GM12878 (cell line): ENCODE results near the gene FCRLA. TPM values are rescaled to one million over a fixed set of nuclear protein-coding genes. Genes with fewer than 3 reads are reported as not detected.

Source experiments
- ATAC-seq: fragments of 200-7000 bp; cut with Tn5 transposase; 3 replicates; pipeline ENCODE4 v1.9.1; 2020; ENCODE audit warnings: mild to moderate bottlenecking, moderate library complexity
- BruUV-seq: library from RNA; stranded (reverse); fragments of 400-500 nt; replicated peaks from 2 replicates; lab custom pipeline; 2021; lab: Mats Ljungman, UMichigan
- CTCF ChIA-PET: fragments of 300-600 bp; sonication (Branson Sonifier 250); formaldehyde crosslinking; extraction: SDS; loops from one replicate; lab custom pipeline; 2021; ENCODE audit warnings: inconsistent platforms; lab: Yijun Ruan, JAX
- POLR2A ChIA-PET: fragments of 350-600 bp; formaldehyde crosslinking; extraction: SDS; loops from one replicate; lab custom pipeline; 2021; ENCODE audit warnings: inconsistent platforms; lab: Charles Lee
- RAD21 ChIA-PET: fragments of 300-600 bp; sonication (Branson Sonifier 250); formaldehyde crosslinking; loops from one replicate; lab custom pipeline; 2023; ENCODE audit warnings: antibody characterized with exemption; ENCODE audit not compliant: unreplicated experiment; lab: Charles Lee
- SMC1A ChIA-PET: fragments of 300-600 bp; sonication (Branson Sonifier 250); formaldehyde crosslinking; loops from one replicate; lab custom pipeline; 2023; ENCODE audit not compliant: unreplicated experiment, uncharacterized antibody; lab: Charles Lee
- DNase-seq: peaks from one replicate; pipeline ENCODE4 v3.0.0-alpha.2; 2011; ENCODE audit warnings: low read depth, low spot score
- FAIRE-seq: peaks from 3 replicates; lab custom pipeline; 2011; peaks lifted over from hg19 to GRCh38; lab: Jason Lieb, UNC
- H2AFZ ChIP-seq: 2 replicates; pipeline ENCODE4 v1.6.0; 2011; ENCODE audit warnings: low read depth, low read length, control low read depth; ENCODE audit not compliant: control insufficient read depth
- H3K27ac ChIP-seq: 2 replicates; pipeline ENCODE4 v1.5.1; 2011; ENCODE audit warnings: control low read depth; ENCODE audit not compliant: control insufficient read depth, insufficient read depth
- H3K27me3 ChIP-seq, 2 experiments: replicated peaks in 1 of 2; 2 replicates each; pipeline versions ENCODE4 v1.6.0 to v1.6.1; 2011; ENCODE audit warnings: low read length in 1 of 2; ENCODE audit not compliant: control insufficient read depth in 2 of 2, insufficient read depth in 2 of 2
- H3K36me3 ChIP-seq, 2 experiments: 2 replicates each; pipeline ENCODE4 v1.5.1; 2011; ENCODE audit warnings: low read length in 1 of 2; ENCODE audit not compliant: control insufficient read depth in 2 of 2, insufficient read depth in 2 of 2
- H3K4me1 ChIP-seq: 2 replicates; pipeline ENCODE4 v1.6.1; 2011; ENCODE audit warnings: mild to moderate bottlenecking, low read length, moderate library complexity, mixed read lengths; ENCODE audit not compliant: control insufficient read depth, insufficient read depth
- H3K4me2 ChIP-seq: 2 replicates; pipeline ENCODE4 v1.6.0; 2011; ENCODE audit warnings: control low read depth; ENCODE audit not compliant: control insufficient read depth, insufficient read depth
- H3K4me3 ChIP-seq: fragments of 200-600 bp; sonication (generic); 2 replicates; pipeline ENCODE4 v1.5.1; 2016
- H3K79me2 ChIP-seq: 2 replicates; pipeline ENCODE4 v1.6.0; 2011; ENCODE audit warnings: low read length; ENCODE audit not compliant: control insufficient read depth, insufficient read depth
- H3K9ac ChIP-seq: 2 replicates; pipeline ENCODE4 v1.8.0; 2011; ENCODE audit warnings: low read length, control low read depth, mixed read lengths; ENCODE audit not compliant: control insufficient read depth, insufficient read depth
- H3K9me3 ChIP-seq: replicated peaks from 3 replicates; pipeline ENCODE4 v1.5.1; 2011; ENCODE audit warnings: mild to moderate bottlenecking, low read length; ENCODE audit not compliant: control insufficient read depth, insufficient read depth
- H4K20me1 ChIP-seq: 2 replicates; pipeline ENCODE4 v1.6.0; 2011; ENCODE audit not compliant: control insufficient read depth, insufficient read depth
- BMI1 ChIP-seq: fragments of 450-650 bp; IDR thresholded peaks from 2 replicates; pipeline ENCODE4 v1.6.1; 2016; ENCODE audit warnings: mild to moderate bottlenecking, moderate library complexity, borderline replicate concordance
- CHD1 ChIP-seq: IDR thresholded peaks from 2 replicates; pipeline ENCODE4 v1.6.1; 2012; ENCODE audit warnings: low read depth, low read length, improper control_type of control experiment
- CHD4 ChIP-seq: fragments of 200-600 bp; sonication (generic); IDR thresholded peaks from 2 replicates; pipeline ENCODE4 v1.6.1; 2016; ENCODE audit warnings: mild to moderate bottlenecking
- EED ChIP-seq: sonication (generic); IDR thresholded peaks from 2 replicates; pipeline ENCODE4 v1.6.1; 2016; ENCODE audit warnings: antibody characterized with exemption, low read depth
- EZH2 ChIP-seq: IDR thresholded peaks from 2 replicates; pipeline ENCODE4 v1.6.1; 2012; ENCODE audit warnings: low read depth, mild to moderate bottlenecking, control low read depth, inconsistent platforms, low read length, borderline replicate concordance; ENCODE audit not compliant: control insufficient read depth
- NR2F1 ChIP-seq: fragments of 450-650 bp; conservative IDR thresholded peaks from 2 replicates; pipeline ENCODE4 v1.6.1; 2017; ENCODE audit warnings: mild to moderate bottlenecking
- NRF1 ChIP-seq: conservative IDR thresholded peaks from 2 replicates; pipeline ENCODE4 v1.6.1; 2011; ENCODE audit warnings: mild to moderate bottlenecking, low read depth, low read length, improper control_type of control experiment
- RELA ChIP-seq: fragments of 450-650 bp; IDR thresholded peaks from 2 replicates; pipeline ENCODE4 v1.8.0; 2014; ENCODE audit warnings: borderline replicate concordance; ENCODE audit not compliant: partially characterized antibody
- SMAD5 ChIP-seq: IDR thresholded peaks from 2 replicates; pipeline ENCODE4 v1.6.1; 2016; ENCODE audit warnings: antibody characterized with exemption, low read depth
- WRNIP1 ChIP-seq: IDR thresholded peaks from 2 replicates; pipeline ENCODE4 v1.6.1; 2011; ENCODE audit warnings: low read depth, low read length, improper control_type of control experiment, borderline replicate concordance
- WGBS: methylation state at CpG from one replicate; pipeline ENCODE4 v1.1.6; 2016; ENCODE audit warnings: low lambda C conversion rate; ENCODE audit not compliant: insufficient replicate concordance, insufficient coverage; ENCODE audit errors: missing lambda C conversion rate; 5-methylcytosine and 5-hydroxymethylcytosine counted together
- in situ Hi-C: fragments of 300-500 bp; cut with MboI; formaldehyde crosslinking; loops from 9 replicates; pipeline ENCODE4 v1.14.3; 2018; ENCODE audit warnings: mixed read lengths
- intact Hi-C: fragments of 100-400 bp; cut with micrococcal nuclease; formaldehyde crosslinking; loops from one replicate; pipeline ENCODE4 v1.14.2; 2022; ENCODE audit not compliant: unreplicated experiment
- polyA plus RNA-seq, 11 experiments: library from polyadenylated mRNA; depleted of rRNA in 4 of 11; unstranded in 6 of 11; stranded (reverse) in 5 of 11; fragments of >200 nt; fragmentation: Nextera tagmentation in 4 of 11; fragmentation: Illumina TruSeq in 1 of 11; extraction: Ambion mirVana in 4 of 11; extraction: Trizol in 1 of 11; gene quantifications; 1 replicate in 1 of 11; 2 replicates in 10 of 11; pipeline versions ENCODE4 v1.2.1 to v1.2.3, GENCODE V29; 2011 to 2016; ENCODE audit warnings: inconsistent platforms in 2 of 11, missing spikeins in 2 of 11, low read depth in 1 of 11
- total RNA-seq, 4 experiments: library from RNA; depleted of rRNA in 3 of 4; stranded (reverse); fragments of >200 nt in 3 of 4; fragmentation: Illumina TruSeq in 1 of 4; extraction: Trizol in 1 of 4; gene quantifications; 2 replicates each; pipeline versions ENCODE4 v1.2.1 to v1.2.3, GENCODE V29; 2013 to 2021
- TF ChIP-seq, protein P1 (sequence below), 3 experiments: IDR thresholded peaks in 2 of 3; conservative IDR thresholded peaks in 1 of 3; 2 replicates each; pipeline ENCODE4 v1.5.1; 2011; ENCODE audit warnings: low read depth in 3 of 3, low read length in 3 of 3, mild to moderate bottlenecking in 3 of 3, control low read depth in 2 of 3, moderate library complexity in 2 of 3, inconsistent platforms in 1 of 3, mixed read lengths in 1 of 3; ENCODE audit not compliant: control insufficient read depth in 2 of 3, insufficient read depth in 1 of 3; ENCODE audit errors: extremely low read depth in 1 of 3

Gene FCRLA
- total and polyA plus RNA-seq, 10 of the 15 experiments (the other 5 are each of a cell fraction or from before 2014, with no cell fraction given), result 130 to 714 (median 374) TPM

DNA sequence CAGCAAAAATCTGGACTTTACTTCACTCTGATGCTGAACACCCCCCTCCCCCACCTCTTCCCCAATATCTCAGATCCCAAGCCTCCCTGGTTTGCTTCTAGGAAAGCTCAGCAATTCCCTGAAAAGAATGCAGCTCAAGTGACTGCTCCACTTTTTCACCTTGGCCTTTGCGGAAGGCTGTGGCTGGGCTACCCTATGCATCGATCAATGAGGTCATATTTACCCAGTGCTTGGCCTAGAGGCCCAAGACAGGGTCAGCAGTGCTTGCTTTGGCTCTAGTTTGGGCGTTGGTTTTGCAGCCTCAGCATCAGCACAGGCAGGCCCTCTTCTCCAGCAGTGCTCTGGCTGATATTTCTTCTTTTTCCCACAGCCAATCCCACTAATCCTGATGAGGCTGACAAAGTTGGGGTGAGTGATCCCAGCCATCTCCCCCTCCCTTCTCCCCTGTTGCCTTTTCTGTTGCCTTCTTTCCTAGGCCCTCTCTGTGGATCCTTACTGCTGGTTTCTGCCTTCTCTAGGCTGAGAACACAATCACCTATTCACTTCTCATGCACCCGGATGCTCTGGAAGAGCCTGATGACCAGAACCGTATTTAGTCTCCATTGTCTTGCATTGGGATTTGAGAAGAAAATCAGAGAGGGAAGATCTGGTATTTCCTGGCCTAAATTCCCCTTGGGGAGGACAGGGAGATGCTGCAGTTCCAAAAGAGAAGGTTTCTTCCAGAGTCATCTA, 29.9 kb upstream of the FCRLA start:
- ChIA-PET POLR2A (interaction anchor here (0.6 to 0.7 kb wide), 2 partner anchors 31 to 32 kb away, joined by 3 to 6 read pairs; no protein-coding TSS in a partner anchor), RAD21 (no interaction called here)
- H3K4me1 ChIP-seq, result no peaks in the 10 kb centered on the region
- in situ Hi-C loops (no loop called here), intact Hi-C loops (no loop called here)
- no peak for DNase-seq
- H3K9me3 ChIP-seq, result no peaks in the 10 kb centered on the region
- TF ChIP-seq CHD1 (no peak), NR2F1 (no peak)
- TF ChIP-seq, all 136 proteins: peak for 0
- ChIA-PET SMC1A (no interaction called here), CTCF (interaction anchor here (0.6 kb wide), 1 partner anchor 28 kb away, joined by 3 read pairs; no protein-coding TSS in a partner anchor)
- Histone ChIP-seq H3K36me3 (peaks cover 1 to 10% of the 10 kb centered on the region in 2 experiments; a peak in 3 of 4 replicates), H3K27me3 (no peaks in the 10 kb centered on the region), H3K9ac (no peak overlapping the region), H2AFZ (no peak overlapping the region), H3K27ac (no peak overlapping the region), H3K4me2 (no peak overlapping the region), H4K20me1 (no peaks in the 10 kb centered on the region), H3K4me3 (no peak overlapping the region), H3K79me2 (no peaks in the 10 kb centered on the region)
- ATAC-seq (no peak), FAIRE-seq (no peak)
- BruUV-seq, result no TSS peak
- 89% methylated on average over 5 of the region's 5 CpGs for WGBS

DNA sequence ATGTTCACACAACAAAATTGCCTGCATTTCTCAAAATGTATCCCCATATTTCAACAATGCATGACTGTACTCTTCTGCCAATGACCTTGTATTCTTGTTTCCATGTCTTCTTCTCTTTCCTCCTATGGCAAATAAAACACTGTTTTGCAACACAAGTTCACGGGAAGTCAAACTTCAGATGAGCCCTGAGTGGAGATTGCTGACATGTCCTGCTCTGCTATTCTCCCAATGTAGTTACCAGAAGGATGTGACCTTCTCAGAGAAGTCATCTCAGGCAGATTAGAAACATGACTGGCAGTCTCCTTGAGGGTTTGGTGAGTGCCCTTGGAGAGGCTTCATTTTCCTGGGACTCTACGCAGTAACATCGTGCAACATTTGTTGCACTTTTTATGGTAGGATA, 28.5 kb upstream of the FCRLA start:
- 95% methylated on average over 3 of the region's 3 CpGs for WGBS
- H3K4me1 ChIP-seq, result no peaks in the 10 kb centered on the region
- no peaks in the 10 kb centered on the region for H3K27me3 ChIP-seq
- BruUV-seq, result no TSS peak
- intact Hi-C loops, result no loop called here
- POLR2A ChIA-PET, result no interaction called here
- H4K20me1 ChIP-seq, result no peaks in the 10 kb centered on the region
- H3K9ac ChIP-seq, result no peak overlapping the region
- peaks cover 0 to 10% of the 10 kb centered on the region in 2 experiments; a peak in 2 of 4 replicates for H3K36me3 ChIP-seq
- in situ Hi-C loops, result no loop called here
- H3K79me2 ChIP-seq, result no peaks in the 10 kb centered on the region
- no peak overlapping the region for H3K27ac ChIP-seq
- FAIRE-seq (no peak), ATAC-seq (no peak), DNase-seq (no peak)
- H3K9me3 ChIP-seq, result no peaks in the 10 kb centered on the region
- RAD21 ChIA-PET, result no interaction called here
- TF ChIP-seq, protein P1, sequence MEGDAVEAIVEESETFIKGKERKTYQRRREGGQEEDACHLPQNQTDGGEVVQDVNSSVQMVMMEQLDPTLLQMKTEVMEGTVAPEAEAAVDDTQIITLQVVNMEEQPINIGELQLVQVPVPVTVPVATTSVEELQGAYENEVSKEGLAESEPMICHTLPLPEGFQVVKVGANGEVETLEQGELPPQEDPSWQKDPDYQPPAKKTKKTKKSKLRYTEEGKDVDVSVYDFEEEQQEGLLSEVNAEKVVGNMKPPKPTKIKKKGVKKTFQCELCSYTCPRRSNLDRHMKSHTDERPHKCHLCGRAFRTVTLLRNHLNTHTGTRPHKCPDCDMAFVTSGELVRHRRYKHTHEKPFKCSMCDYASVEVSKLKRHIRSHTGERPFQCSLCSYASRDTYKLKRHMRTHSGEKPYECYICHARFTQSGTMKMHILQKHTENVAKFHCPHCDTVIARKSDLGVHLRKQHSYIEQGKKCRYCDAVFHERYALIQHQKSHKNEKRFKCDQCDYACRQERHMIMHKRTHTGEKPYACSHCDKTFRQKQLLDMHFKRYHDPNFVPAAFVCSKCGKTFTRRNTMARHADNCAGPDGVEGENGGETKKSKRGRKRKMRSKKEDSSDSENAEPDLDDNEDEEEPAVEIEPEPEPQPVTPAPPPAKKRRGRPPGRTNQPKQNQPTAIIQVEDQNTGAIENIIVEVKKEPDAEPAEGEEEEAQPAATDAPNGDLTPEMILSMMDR (IDR thresholded peaks at IDR 0.05 in 2 of 3, conservative IDR thresholded peaks at IDR 0.05 in 1 of 3; ENCODE audit: control insufficient read depth in 2 of 3, extremely low read depth in 1 of 3, insufficient read depth in 1 of 3, low read depth in 3 of 3, low read length in 3 of 3), result no peak
- TF ChIP-seq EED (no peak), BMI1 (no peak), NRF1 (no peak), EZH2 (no peak), CHD4 (no peak), RELA (no peak), WRNIP1 (no peak), SMAD5 (no peak)
- SMC1A ChIA-PET, result no interaction called here
- CTCF ChIA-PET, result no interaction called here
- H3K4me2 ChIP-seq, result no peak overlapping the region
- H2AFZ ChIP-seq, result no peak overlapping the region
- H3K4me3 ChIP-seq, result no peak overlapping the region
